NOMO-1 treated with DMSO at 0.1 percent for 48 hours (cell line): ENCODE results near the gene HERC6.
"Not testable (repeated sequence)": the region's sequence is repeated elsewhere in the genome, so short reads cannot be mapped to it uniquely, and the experiment has no call there.

Experiments
- DNase-seq: peaks from one replicate; lab custom pipeline; 2025; ENCODE audit not compliant: unreplicated experiment; lab: John Stamatoyannopoulos, UW

The HERC6 gene

GRCh38 chr4:88378691-88379559, at the start of gene HERC6:
TSS of gene HERC6 (plus strand) at chr4:88378852. CDS start at chr4:88378922, 70 bp downstream.
- peak; percentile 95 for DNase-seq

DNA sequence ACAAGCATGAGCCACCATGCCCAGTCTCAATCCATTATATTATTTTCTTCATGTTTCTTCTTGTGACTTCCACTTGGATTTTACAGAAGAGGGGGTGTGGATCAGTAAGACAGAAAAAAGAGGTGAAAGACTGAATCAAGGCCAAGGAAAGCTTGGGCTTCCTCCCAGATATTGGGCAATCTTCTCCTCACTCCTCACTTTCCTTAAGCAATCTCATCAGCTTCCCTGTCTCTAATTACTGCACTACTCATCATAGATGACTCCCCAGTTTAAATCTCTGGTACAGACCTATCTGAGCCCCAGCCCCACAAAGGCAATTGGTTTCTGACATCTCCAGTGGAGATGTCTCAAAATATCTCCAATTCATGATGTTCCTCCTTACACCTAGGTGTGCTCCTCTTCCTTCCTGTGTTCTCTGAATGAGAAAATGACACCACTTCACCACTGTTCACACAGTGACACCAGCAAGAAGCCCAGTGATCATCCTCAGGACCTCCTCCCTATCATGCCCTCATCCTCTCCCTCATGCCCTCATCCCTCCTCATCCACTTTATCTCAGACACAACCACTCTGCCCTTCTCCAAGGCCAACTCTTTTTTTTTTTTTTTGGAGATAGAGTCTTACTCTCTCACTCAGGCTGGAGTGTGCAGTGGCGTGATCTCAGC, 44.8 kb upstream of the HERC6 start:
- no peak for DNase-seq

DNA sequence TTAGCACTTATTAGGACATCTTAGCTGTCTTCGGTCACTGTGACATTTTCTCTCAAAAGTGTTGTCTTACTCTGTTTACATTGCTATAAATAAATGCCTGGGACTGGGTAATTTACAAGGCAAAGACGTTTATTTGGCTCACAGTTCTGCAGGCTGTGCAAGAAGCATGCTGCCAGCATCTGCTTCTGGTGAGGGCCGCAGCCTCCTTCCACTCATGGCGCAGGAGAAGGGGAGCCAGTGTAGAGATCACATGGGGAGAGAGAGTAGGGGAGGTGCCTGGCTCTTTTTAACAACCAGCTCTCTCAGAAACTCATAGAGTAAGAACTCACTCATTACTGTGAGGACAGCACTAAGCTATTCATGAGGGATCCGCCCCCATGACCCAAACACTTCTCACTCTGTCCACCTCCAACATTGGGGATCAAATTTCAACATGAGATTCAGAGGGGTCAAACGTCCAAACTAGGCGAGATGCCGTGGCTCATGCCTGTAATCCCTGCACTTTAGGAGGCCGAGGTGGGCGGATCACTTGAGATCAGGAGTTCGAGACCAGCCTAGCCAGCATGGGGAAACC, 43.5 kb upstream of the HERC6 start:
- no peak for DNase-seq

DNA sequence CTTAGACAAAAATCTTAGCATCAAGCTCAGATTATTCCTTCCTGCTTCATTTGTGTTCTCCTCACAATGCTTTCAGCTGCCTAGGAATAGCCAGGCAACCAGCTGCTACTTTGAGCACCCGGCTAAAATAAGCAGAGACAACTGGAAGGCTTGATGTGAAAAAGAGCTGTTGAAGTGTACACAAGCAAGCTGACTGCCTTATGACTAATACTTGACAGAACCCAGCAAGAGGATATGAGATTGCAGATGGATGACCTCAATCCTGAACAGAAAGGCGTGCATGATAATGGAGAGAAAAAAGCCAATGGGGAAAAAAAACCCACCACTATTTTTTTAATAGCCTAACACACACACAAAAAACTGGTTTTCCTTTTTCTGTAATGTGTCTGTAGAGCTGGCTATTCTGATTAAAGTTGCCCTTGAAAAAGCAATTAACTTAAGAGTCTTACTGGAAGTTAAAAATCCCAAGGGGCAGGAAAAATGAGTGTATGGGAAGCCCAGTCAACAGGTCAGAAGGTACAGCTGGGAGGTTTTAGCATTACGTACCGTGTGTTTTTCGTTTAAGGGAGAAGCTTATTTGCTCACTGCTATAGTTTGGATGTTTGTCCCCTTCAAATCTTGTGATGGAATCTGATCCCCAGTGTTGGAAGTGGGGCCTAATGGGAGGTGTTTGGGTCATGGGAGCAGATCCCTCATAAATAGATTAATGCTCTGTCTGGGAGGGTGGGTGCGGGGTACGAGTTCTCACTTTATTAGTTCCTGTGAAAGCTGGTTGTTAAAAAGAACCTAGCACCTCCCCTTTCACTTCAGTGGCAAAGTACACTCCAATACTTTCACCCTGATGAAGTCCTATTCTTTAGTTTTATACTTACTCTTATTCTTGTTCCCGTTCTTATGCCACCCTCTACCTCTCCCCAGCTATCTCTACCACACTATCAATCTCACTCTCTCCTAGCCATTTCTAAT, 37.1 kb upstream of the HERC6 start:
- no peak for DNase-seq

GRCh38 chr4:88346902-88347301, 31.8 kb upstream of the HERC6 start:
- DNase-seq, result not testable (repeated sequence)

DNA sequence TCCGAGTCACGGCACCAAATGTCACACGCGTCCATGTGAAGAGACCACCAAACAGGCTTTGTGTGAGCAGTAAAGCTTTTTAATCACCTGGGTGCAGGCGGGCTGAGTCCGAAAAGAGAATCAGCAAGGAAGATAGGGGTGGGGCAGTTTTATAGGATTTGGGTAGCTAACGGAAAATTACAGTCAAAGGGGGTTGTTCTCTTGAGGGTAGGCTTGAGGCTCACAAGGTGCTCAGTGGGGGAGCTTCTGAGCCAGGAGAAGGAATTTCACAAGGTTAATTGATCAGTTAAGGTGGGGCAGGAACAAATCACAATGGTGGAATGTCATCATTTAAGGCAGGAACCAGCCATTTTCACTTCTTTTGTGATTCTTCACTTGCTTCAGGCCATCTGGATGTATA, 29.9 kb upstream of the HERC6 start:
- not testable (repeated sequence) for DNase-seq

- DNase-seq, result no peak
Measured at GRCh38 chr4:88350786-88351185, 27.9 kb upstream of the HERC6 start.

- DNase-seq, result peak; percentile 36
Measured at GRCh38 chr4:88352062-88352740, 26.5 kb upstream of the HERC6 start.

DNA sequence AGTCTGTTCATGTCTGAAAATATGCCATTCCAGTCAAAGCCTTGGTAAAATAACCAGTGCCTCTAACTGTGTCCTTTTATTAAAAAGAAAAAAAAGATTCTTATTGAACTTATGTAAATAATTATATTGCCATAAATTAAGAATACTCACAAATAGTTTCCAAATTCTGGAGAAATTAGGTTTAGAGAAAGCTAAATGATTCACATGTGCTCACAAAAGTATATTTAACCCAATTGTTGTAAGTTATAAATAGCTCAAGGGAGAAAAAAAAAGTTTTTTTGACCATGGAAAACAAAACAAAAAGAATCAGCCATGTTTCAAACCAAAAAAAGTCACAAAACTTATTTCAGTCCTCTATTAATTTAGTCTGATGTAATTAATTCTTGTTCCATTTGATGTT, 25.3 kb upstream of the HERC6 start:
- no peak for DNase-seq

DNA sequence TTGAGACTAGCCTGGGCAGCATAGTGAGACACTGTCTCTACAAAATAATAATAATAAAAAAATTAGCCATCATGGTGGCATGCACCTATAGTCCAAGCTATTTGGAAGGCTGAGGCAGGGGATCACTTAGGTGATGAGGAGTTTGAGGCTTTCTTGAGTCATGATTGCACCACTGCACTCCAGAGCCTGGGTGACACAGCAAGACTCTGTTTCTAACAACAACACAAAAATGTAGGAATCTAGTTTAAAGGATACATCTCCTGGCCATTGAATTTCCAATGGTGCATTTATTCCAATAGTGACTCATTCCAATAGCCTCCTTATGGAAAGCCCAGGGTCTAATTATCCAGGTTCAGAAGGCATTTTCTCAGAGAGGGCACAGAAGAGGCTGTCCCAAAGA, 21.9 kb upstream of the HERC6 start:
- DNase-seq, result no peak

DNA sequence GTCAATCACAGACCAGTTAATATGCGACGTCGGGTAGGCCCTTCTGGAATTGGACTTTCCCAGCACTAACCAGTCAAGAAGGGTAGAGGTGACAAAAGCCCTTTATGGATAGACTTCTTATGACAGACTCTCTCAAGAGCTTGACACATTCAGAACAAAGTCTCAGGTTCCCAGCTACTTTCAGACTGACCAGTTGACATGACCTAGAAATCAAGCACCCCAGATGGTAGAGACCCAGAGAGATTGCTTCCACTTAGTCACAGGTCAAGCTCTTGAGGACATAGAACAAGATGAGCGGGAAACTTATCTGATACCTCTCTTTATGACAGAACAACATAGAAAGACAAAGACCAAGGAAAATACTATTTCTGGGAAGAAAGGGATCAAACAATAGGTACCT, 21.4 kb upstream of the HERC6 start:
- DNase-seq, result no peak

- no peak for DNase-seq
Measured at GRCh38 chr4:88359558-88359957, 19.1 kb upstream of the HERC6 start.

GRCh38 chr4:88360256-88360655, 18.4 kb upstream of the HERC6 start:
- no peak for DNase-seq

DNA sequence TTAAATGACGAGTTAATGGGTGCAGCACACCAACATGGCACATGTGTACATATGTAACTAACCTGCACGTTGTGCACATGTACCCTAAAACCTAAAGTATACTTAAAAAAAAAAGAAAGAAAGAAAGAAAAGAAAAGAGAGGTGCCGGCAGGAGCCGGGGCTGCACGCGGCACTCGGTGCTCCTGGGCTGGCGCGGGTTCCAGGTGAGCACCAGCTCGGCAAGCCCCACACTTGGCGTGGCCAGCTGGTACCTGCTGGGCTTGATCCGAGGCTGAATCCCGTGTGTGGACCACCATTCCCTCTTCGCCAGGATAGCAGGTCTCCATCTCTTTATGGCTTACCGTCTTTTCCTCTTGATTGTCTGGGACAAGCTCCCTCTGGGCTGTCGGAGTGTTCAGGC, 17.9 kb upstream of the HERC6 start:
- no peak for DNase-seq

DNA sequence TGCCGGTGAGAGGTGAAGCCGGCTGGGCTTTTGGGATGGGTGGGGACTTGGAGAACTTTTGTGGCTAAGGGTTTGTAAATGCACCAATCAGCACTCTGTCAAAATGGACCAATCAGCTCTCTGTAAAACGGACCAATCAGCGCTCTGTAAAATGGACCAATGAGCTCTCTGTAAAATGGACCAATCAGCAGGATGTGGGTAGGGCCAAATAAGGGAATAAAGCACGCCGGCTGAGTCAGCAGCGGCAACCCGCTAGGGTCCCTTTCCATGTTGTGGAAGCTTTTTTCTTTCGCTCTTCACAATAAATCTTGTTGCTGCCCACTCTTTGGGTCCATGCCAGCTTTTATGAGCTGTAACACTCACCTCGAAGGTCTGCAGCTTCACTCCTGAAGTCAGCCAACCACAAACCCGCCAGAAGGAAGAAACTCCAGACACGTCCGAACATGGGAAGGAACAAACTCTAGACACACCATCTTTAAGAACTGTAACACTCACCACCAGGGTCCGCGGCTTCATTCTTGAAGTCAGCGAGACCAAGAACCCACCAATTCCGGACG, 17.4 kb upstream of the HERC6 start:
- DNase-seq, result not testable (repeated sequence)

GRCh38 chr4:88366460-88366859, 12.2 kb upstream of the HERC6 start:
- no peak for DNase-seq

- DNase-seq, result no peak
Measured at GRCh38 chr4:88367826-88368225, 10.8 kb upstream of the HERC6 start.

DNA sequence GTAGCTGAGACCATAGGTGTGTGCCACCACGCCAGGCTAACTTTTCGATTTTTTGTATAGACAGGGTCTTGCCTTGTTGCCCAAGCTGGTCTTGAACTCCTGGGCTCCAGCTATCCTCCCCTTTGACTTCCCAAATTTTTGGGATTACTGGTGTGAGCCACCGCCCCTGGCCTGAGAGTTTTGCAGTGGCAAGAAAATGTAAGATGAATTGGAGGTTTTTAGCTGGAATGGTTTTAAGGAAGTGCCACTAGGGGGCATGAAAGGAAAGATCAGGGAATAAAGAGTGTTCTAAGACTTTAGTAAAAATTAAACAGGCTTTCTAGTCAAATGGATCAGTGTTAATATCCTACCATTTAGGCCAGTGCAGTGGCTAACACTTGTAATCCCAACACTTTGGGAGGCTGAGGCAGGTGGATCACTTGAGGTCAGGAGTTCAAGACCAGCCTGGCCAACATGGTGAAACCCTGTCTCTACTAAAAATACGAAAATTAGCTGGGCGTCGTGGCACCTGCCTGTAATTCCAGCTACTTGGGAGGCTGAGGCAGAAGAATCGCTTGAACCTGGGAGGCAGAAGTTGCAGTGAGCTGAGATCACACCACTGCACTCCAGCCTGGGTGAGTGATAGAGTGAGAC, 9.4 kb upstream of the HERC6 start:
- peak; percentile 31 for DNase-seq

DNA sequence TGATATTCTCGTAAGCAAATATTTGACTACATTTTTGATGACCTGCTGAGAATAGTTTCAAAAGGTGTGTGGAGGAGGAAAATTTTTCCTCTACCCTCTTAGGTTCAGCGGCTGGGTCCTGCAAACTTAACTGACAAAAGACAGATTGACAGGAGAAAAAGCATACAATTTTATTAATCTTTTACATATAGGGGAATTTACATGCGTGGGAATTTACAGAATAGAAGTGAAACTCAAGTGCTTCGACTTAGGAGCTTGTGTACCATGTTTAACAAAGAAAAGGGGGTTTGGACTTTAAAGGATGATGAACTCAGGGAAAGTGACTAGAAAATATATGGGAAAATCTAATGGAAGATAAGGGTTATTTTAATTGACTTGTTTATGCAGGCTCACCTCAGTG, 2.5 kb downstream of the HERC6 start:
- DNase-seq, result no peak

- no peak for DNase-seq
Measured at GRCh38 chr4:88382621-88383020, 4.0 kb downstream of the HERC6 start.
